Keratinocyte (primary cell): ENCODE results near the gene MISP.

ENCODE experiments used
- EZH2 ChIP-seq: IDR thresholded peaks from one replicate; pipeline ENCODE4 v1.6.1; 2012; ENCODE audit warnings: inconsistent platforms, mild to moderate bottlenecking, low read length, moderate library complexity
- TF ChIP-seq, protein P1 (sequence below), 3 experiments: IDR thresholded peaks in 1 of 3; conservative IDR thresholded peaks in 1 of 3; optimal IDR thresholded peaks in 1 of 3; 2 replicates in 2 of 3; 3 replicates in 1 of 3; pipeline versions ENCODE3 to v1.5.1; 2011; ENCODE audit warnings: low read length in 3 of 3, mild to moderate bottlenecking in 3 of 3, moderate library complexity in 2 of 3, control low read depth in 1 of 3, inconsistent platforms in 1 of 3; ENCODE audit not compliant: insufficient read depth in 2 of 3; ENCODE audit errors: extremely low read depth in 1 of 3

DNA sequence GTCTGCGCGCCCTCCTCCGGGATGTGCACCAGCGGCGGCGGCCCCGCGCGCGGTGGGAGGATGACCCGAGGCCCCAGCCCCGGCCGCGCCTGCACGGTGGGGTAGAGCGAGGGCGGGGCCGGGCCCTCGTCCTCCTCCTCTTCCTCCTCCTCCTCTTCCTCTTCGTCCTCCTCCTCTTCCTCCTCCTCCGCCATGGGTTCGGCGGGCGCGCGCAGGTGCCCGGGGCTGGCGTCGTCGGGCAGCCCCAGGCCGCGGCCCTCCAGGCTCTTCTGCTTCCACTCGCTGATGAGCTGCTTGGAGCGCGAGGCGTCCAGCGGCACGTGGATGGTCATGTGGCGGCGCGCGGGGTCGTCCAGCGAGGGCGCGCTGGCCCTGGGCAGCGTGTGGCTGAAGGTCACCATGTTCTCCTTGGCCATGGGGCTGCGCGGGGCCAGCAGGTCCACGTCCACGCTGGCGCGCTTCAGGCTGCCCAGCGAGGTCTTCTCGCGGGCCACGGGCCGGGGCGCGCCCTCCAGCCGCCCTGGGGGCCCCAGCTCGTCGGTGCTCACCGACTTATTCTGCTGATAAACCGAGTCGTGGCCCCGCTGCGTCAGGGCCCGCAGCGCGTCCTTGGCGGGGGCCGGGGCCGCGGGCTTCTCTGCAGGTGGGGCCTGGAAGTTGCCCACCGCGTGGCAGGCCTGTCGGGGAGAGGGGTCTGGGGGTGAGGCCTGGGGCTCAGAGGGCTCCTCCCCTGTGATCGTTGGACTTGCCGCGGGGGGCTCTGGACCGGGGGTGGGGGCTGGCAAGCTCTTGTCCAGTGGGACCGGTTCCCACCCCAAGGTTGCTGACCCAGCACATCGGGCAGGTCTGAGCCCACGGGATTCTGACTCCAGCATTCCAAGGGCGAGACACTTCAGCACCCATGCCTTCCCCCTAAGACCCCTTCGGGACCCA lies 62.6 kb downstream of the MISP start:
- TF ChIP-seq, protein P1, sequence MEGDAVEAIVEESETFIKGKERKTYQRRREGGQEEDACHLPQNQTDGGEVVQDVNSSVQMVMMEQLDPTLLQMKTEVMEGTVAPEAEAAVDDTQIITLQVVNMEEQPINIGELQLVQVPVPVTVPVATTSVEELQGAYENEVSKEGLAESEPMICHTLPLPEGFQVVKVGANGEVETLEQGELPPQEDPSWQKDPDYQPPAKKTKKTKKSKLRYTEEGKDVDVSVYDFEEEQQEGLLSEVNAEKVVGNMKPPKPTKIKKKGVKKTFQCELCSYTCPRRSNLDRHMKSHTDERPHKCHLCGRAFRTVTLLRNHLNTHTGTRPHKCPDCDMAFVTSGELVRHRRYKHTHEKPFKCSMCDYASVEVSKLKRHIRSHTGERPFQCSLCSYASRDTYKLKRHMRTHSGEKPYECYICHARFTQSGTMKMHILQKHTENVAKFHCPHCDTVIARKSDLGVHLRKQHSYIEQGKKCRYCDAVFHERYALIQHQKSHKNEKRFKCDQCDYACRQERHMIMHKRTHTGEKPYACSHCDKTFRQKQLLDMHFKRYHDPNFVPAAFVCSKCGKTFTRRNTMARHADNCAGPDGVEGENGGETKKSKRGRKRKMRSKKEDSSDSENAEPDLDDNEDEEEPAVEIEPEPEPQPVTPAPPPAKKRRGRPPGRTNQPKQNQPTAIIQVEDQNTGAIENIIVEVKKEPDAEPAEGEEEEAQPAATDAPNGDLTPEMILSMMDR (optimal IDR thresholded peaks at IDR 0.05 in 1 of 3, IDR thresholded peaks at IDR 0.05 in 1 of 3, conservative IDR thresholded peaks at IDR 0.05 in 1 of 3; ENCODE audit: extremely low read depth in 1 of 3, insufficient read depth in 2 of 3, low read length in 3 of 3), result no peak
- TF ChIP-seq EZH2, result no peak
